ENCODE measurements around the gene E4F1. TPM values are rescaled to one million over a fixed set of nuclear protein-coding genes. Genes with fewer than 3 reads are reported as not detected.
"Not testable (repeated sequence)": the region's sequence is repeated elsewhere in the genome, so short reads cannot be mapped to it uniquely, and the experiment has no call there.

The E4F1 gene
- total RNA-seq, 1 experiment from 2014 or later = 59.4 TPM

DNA sequence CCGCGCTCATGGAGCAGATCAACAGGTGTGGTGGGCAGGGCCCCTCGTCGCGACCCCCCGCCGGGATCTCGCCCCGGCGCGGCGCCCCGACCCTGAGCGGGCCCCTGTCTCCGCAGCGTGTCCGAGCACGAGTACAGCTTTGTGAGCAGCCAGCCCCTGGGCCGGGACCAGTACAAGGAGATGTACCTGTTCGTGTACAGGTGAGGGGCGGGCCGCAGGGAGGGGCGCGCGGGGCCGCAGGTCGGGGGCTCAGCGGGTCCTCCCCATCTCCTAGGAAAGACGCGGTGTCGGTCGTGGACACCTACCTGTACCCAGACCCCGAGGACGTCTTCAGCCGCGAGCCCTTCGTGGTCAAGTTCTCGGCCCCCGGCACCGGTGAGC is 13.7 kb downstream of the E4F1 start:
- DNase-seq (ENCODE audit: low spot score) = no peak
- in situ Hi-C loops (cut with HindIII; ENCODE audit: low sequenced_read_pairs) = no loop called here

DNA sequence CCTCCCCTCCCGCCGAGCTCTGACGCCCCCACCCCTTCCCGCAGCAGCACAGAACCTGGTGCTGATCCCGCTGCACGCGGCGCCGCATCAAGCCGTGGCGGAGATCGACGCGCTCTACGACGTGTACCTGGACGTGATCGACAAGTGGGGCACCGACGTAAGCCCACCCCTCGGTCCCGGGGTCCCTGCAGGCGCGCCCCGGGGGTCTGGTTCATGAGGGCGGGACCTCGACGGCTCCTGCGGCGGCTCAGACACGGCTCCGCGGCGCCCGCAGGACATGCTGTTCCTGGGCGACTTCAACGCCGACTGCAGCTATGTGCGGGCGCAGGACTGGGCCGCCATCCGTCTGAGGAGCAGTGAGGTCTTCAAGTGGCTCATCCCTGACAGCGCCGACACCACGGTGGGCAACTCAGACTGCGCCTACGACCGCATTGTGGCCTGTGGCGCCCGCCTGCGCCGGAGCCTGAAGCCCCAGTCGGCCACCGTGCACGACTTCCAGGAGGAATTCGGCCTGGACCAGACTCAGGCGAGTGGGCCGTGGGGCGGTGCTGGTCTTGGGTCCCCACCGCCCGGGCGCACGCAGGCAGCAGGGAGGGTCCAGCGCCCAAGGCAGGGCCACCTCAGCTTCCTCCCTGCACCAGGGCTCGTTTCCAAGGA is 14.2 kb downstream of the E4F1 start:
- in situ Hi-C loops (cut with HindIII; ENCODE audit: low sequenced_read_pairs) = no loop called here
- DNase-seq (ENCODE audit: low spot score) = no peak

DNA sequence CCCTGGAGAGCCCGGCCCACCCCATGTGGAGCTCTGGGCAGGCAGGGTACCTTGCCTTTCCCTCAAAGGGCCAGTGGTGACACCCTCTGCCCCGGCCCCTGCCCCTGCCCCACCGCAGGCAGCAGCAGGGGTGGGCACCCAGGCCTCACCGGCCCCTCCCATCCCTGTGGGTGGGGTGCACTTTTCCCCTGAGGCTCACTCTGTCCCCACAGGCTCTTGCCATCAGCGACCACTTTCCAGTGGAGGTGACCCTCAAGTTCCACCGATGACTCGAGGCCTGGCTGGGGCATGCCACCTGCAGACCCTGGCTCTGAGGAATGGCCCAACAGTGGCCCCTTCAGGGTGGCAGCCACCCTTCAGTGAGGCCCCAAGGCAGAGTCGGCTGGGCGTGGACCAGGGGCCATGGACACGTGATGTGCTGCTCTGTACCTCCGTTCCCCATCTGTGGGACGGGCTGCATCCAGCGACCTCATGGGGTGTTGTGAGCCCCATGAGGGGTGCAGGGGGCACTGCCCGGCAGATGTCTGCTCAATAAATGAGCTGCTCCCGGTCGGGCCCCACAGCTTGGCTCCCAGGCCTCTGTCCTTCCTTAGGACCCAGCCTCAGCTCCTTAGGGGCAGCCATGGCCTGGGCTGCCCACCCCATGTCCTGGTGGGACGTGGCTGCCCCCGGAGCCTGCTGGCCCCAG is 14.9 kb downstream of the E4F1 start:
- in situ Hi-C loops (cut with HindIII; ENCODE audit: low sequenced_read_pairs) = no loop called here
- no peak for DNase-seq (ENCODE audit: low spot score)

DNA sequence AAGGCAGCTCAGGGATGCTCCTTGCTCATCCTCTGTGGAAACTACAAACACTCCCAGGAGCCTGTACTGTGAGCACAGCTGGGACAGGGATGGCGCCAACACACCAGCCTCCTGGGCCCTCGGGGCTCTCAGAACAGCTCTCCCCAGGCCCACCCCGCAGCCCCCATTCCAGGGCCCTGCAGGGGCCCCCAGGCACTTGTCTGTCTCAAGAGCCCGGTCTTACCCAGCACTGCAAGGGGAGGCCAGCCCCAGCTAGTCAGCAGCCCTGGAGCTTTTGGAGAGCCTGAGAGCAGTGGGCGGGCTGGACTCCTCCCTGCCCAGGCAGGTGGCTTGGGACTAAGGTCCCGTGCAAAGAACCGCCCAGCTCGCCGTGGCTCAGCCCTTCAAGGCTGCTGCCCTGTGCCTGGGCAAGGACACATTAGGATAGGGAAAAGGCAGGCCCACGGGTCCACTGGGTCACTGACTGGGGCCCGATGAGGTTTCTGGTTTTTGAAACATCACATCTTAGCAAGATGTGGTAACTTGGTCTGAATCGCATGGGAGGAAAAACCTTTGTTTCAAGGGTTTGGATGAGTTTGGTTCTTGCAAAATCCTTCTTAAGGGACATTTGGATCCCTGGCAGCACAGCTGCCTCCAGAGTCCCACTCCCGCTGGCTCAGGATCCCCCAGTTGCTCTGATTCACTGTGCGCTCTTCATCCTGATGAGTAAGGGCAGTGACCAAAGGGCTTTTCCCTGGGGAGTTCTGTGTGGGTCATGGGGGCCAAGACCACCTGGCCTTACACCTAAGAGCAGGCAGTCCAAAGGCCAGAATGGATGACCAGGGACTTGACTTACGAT is 15.7 kb downstream of the E4F1 start:
- in situ Hi-C loops (cut with HindIII; ENCODE audit: low sequenced_read_pairs) = no loop called here
- DNase-seq (ENCODE audit: low spot score) = no peak

DNA sequence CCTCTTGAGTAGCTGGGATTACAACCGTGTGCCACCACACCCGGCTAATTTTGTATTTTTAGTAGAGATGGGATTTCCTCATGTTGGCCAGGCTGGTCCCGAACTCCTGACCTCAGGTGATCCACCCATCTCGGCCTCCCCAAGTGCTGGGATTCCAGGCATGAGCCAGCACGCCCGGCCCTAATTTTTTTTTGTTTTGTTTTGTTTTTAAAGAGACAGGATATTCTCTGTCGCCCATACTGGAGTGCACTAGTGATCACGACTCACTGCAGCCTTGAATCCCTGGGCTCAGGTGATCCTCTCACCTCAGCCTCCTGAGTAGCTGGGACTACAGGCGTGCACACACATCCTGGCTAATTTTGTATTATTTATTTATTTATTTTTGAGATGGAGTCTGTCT is 16.9 kb downstream of the E4F1 start:
- in situ Hi-C loops (cut with HindIII; ENCODE audit: low sequenced_read_pairs) = not testable (repeated sequence)

DNA sequence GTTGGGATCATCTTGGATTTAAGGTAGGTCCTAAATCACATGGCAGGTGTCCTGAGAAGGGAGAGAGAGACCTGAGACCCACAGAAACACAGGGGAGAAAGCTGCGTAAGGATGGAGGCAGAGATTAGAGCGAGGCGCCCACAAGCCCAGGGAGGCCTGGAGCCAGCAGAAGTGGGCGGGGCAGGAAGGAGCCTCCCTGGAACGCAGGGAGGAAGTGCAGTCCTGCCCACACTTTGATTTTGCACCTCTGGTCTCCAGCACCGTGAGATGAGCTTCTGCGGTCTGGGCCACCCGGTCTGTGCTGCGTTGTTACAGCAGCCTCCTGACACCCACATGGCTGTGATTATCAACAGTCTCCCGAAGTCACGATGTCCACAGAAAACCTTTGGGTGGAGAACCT is 19.2 kb downstream of the E4F1 start:
- DNase-seq (ENCODE audit: low spot score) = no peak
- in situ Hi-C loops (cut with HindIII; ENCODE audit: low sequenced_read_pairs) = no loop called here

More for the DNA sequence above, 16.9 kb downstream of the E4F1 start:
- not testable (repeated sequence) for DNase-seq (ENCODE audit: low spot score)

DNA sequence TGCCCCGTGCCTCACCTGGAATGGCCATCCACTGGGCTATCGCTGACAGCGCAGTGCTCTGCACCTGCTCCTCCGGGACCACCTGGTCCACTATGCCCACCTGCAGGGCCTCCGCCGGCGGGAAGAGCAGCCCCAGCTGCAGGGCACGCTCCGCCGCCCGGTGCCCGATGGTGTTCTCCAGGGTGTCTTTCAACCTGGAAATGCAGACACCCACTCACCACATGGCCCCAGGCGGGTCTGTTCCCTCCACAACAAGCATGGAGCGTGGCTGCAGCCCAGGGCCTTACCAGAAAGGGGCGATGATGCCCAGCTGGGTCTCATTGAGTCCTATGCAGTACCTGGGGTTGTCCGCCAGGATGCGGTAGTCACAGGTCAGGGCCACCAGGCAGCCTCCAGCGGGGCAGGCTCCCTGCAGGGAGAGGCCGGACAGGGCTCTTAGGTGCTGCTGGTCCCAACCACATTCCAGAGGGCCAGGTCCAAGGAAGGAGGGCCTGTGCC is 19.7 kb downstream of the E4F1 start:
- in situ Hi-C loops (cut with HindIII; ENCODE audit: low sequenced_read_pairs) = no loop called here
- DNase-seq (ENCODE audit: low spot score) = no peak

DNA sequence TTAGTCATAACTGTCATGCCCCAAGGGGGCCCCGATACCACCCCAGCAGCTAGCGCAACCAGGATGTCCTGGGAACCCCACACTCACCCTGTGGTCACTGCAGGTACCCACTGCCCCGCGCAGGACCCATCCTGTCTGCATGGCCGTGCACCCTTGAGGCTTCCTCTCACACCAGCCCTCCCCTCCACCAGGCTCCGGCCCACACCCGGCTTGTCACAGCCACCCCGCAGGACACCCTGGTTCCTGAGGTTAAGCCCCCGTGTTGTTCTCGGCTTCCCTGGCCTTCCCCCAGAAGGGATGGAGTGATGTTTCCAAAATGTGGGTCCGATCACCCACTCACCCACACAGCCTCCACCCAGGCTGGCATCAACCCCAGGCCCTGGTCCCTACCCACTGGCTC is 20.4 kb downstream of the E4F1 start:
- in situ Hi-C loops (cut with HindIII; ENCODE audit: low sequenced_read_pairs) = no loop called here
- DNase-seq (ENCODE audit: low spot score) = no peak

DNA sequence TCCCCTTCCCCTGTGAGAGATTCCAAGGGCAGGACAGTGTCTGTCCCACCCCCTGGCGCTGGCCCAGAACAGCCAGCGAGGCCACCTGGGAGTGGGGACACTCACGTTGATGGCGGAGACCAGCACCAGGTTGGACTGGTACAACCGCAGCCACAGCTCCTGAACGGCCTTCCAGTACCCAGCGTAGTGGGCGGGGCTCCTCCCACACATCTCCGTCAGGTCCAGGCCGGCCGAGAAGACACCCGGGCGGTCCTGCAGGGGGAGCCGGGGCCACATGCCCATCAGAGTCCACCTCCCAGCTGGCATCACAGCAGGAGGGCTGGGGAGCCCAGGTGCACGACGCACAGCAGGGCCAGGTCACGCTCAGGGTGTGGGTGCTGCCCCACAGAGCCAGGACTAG is 20.9 kb downstream of the E4F1 start:
- in situ Hi-C loops (cut with HindIII; ENCODE audit: low sequenced_read_pairs) = no loop called here
- DNase-seq (ENCODE audit: low spot score) = no peak

DNA sequence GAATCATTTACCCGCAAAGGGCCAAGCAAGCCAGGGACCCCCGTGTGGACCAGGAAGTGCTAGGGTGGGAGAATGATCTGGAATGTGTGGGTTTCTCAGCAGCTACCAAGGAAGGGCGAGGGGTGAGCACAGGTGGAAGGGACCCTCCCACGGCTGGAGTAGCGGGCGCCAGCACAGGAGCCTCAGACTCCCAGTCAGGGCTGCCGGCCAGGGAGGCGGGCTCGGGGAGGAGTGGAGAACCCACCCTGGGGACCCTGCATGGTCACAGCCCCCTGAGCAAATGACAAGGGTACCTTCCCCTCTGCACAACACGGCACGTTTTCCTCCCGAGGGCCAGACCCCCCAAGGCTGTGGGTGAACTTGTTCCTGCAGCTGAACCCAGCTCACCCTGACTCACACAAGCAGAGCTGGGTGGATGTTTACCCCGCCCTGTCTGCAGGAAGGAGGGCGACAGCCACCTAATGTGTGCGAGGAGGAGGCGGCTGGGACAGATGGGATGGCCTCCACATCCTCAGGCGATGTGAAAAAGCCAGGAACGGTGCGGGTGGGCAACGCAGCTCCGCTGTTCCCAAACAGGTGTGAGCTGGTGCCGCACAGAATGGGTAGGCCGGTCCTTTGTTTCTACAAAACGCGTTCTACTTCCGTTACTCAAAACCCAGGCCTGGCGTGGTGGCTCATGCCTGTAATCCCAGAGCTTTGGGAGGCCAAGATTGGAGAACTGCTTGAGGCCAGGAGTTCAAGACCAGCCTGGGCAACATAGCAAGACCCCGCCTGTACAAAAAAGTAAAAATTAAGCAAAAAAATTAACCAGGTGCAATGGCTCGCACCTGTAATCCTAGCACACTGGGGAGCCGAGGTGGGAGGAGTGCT is 21.8 kb downstream of the E4F1 start:
- in situ Hi-C loops (cut with HindIII; ENCODE audit: low sequenced_read_pairs) = no loop called here
- DNase-seq (ENCODE audit: low spot score) = no peak

DNA sequence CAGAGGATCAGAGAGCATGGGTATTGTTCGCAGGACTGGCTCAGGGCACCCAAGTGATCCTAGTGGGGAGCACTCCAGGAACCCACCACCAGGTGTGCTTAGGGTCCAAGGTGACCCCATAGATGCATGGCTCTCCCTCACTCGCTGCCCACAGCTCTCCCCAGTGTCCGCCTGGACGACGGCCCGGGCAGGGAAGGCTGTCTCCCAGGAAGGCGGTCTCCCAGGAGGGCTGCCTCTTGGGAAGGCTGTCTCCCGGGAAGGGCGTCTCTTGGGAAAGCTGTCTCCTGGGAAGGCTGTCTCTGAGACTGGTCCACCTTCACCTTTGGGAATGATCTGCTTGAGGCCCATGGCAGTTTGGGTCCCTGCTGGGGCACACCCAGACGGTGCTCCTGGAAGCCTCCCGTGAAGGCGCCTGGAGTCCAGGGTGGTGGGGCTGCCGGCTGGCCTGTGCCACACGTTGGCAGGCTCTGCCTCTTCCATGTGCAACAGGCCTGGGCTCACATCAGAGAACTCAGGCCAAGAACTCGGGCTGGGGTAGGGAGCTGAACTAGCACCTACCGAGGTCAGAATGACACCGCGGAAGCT is 23.0 kb downstream of the E4F1 start:
- in situ Hi-C loops (cut with HindIII; ENCODE audit: low sequenced_read_pairs) = no loop called here
- no peak for DNase-seq (ENCODE audit: low spot score)

DNA sequence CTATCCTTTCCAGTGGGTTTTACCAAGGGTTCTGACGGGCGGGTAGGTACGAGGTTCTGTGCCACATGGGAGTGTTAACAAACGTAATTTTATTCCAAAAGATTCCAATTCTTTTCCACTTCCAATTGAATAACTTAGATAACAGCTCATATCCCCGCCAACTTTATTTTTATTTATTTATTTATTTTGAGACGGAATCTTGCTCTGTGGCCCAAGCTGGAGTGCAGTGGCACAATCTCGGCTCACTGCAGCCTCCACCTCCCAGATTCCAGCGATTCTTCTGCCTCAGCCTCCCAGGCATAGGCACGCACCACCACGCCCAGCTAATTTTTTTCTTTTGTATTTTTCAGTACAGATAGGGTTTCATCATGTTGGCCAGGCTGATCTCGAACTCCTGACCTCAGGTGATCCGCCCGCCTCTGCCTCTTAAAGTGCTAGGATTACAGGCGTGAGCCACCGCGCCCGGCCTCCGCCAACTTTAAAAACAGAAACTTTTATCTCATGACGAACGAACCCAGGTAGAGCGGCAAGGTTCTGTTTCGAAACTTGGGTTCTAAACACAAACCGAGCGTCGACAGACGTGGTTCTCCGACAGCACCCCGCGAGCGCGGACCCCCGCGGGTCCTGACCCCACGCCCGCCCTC is 27.4 kb downstream of the E4F1 start:
- in situ Hi-C loops (cut with HindIII; ENCODE audit: low sequenced_read_pairs) = no loop called here
- peak; percentile 15 for DNase-seq (ENCODE audit: low spot score)

DNA sequence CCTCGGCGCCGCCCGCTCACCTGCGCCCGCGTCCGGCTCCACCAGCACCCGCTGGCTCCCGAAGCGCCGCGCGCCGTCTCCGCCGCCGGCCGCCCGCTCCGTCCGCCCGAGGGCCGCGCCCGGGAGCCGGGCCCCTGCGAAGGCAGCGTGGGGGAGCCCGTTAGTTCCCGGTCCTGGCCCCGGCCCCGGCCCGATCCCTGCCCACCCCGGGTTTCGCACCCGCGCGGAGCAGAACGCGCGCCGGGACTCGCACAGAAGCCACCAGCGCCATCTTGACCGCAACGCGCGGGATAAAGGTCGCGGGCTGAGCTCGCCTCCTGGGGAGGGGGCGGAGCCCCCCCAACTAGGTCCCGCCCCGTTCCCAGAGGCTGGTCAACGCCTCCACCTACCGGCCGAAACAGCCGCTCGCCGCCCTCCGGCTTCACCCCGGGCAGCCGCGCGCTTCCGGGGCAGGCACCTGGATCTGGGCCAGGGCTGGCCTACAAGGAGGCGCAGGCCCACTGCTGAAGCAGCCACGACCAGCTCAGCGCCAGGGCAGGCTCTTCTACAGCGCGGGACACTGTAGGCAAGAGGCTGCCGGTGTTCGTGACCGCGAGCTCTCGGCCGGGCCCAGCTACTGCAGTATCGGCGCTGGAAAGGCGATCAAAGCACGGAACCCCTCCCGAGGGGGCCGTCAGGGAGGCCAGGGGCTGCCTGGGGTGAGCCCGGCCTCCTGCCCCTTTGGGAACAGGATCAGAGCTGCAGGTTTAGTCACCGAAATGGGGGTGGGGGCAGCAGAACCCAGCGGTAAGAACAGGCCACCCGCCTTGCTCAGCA is 28.1 kb downstream of the E4F1 start, which contains the start of gene ECI1:
TSS of gene ECI1 (minus strand) at position 292 of the 816 bp plus-strand sequence. CDS start at position 271, 21 bp downstream.
- in situ Hi-C loops (cut with HindIII; ENCODE audit: low sequenced_read_pairs) = no loop called here
- DNase-seq (ENCODE audit: low spot score) = peak; percentile 94

DNA sequence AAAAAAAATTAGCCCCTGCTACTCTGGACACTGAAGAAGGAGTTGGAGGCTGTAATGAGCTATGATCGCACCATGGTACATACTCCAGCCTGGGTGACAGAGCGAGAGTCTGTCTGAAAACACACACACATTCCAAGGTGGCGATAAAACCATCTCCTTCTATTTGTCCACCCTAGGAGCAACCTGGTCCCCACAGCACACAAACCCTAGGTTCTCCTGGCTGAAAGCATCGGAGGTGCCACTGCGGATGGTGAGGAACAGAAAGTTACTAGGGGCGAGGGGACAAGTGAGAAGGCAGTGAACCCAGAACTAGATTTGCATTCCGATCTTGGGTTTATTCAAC is 29.4 kb downstream of the E4F1 start:
- in situ Hi-C loops (cut with HindIII; ENCODE audit: low sequenced_read_pairs) = no loop called here
- DNase-seq (ENCODE audit: low spot score) = no peak

DNA sequence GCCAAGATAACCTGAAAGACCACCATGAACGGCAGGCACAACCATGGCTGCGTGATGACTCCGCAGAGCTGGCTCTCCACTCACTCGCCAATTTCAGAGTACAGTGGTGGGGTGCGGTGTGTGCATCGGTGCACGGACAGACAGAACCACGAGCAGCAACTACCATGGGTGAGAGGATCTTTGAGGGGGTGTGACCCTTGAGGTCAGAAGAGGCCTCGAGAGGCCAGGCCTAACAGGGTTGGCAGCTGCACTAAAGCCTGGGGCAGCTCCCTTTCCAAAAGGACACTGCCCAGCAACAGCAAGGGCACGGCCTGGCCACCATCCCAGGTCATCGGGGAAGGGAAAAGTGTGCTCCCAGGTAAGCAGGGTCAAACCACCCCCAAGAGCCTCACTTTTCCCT is 29.9 kb downstream of the E4F1 start:
- in situ Hi-C loops (cut with HindIII; ENCODE audit: low sequenced_read_pairs) = no loop called here

DNA sequence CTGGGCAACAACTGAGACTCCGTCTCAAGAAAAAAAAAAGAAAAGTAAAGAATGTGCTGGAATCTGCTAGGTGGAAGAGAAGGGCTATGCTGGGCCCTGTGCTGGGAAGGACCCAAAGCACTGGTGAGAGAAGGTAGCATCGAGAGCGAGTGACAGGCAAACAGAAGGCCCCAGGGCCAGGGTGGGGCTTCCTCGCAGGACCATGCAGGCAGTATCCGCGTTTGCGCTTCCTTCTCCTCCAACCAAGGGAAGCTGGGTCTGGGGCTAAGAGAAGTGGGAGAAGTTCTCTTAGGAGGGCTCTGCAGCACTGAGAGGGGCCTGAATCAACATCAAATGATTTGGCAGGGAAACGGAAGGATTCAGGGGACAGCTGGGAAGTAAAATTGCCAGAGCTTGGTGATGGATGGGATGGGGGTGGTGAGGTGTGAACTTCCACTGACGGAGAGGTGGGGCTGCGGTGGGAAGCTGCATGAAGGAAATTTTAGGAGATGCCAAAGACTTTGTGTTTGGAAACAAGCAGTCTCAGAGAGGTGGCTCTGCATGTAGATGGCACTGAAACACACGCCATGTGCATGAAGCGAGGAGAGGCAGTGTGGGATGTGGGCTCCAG is 33.2 kb downstream of the E4F1 start:
- no peak for DNase-seq (ENCODE audit: low spot score)

More for the DNA sequence above, 29.9 kb downstream of the E4F1 start:
- DNase-seq (ENCODE audit: low spot score) = no peak

DNA sequence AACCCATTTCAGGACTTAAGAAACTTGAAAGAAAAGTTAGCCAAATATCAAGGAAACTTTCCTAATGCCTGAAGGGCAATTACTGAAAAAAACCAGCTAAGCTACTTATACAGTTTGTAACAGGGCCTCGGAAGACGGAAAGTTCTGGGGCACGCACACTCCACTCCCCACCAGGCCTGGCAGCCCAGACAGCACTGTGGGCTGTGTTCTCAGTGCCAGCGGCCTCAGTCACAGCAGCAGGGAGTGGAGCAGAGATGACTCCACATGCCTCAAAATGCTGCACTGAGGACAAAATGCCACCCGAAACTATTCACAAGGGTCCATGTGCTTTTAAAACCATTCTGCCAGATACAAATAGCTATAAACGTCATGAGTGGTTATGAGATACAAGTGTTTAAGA is 34.3 kb downstream of the E4F1 start:
- in situ Hi-C loops (cut with HindIII; ENCODE audit: low sequenced_read_pairs) = no loop called here
- DNase-seq (ENCODE audit: low spot score) = no peak

More for the DNA sequence above, 33.2 kb downstream of the E4F1 start:
- in situ Hi-C loops (cut with HindIII; ENCODE audit: low sequenced_read_pairs) = no loop called here

Data from G401 (cell line).